Measurements from ENCODE around the gene BHLHE23. TPM values are rescaled to one million over a fixed set of nuclear protein-coding genes. Genes with fewer than 3 reads are reported as not detected.

The BHLHE23 gene
- polyA plus RNA-seq, 1 donor = not detected

DNA sequence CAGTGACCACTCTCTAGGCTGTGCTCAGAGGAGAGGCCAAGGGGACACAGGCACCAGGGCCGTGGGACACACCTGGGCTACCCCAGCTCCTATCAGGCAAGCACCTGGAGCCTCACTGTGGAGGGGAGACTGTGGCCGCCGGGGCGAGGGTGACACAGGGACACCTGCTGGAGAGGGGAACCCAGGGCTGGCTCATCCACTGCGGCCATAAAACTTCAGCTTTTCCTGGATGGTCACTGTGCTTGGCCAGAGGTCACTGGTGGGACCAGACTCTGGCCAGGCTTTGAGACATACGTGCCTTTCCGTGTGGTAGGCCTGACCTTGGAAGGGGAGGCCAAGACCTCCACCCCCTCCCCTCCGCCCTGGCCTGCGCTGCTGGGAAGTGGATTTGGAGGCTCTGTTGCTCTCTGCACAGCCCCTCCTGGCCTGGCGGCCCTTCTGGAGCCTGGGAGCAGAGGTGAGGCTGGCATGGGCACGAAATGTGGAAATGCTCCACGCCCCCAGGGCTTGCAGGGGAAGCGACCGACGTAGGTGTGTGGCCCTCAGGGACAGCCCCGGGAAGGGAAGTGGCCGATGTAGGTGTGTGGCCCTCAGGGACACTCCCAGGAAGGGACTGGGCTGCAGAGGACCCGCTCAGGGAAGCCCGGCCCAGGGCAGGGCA, 42.9 kb upstream of the BHLHE23 start:
- peaks cover 17% of the 10 kb centered on the region for H3K9me3 ChIP-seq (ENCODE audit: control insufficient read depth, low read depth, low read length)
- no peaks in the 10 kb centered on the region for H3K27me3 ChIP-seq (ENCODE audit: control insufficient read depth, insufficient read depth, low read length)
- no peak for DNase-seq
- H3K36me3 ChIP-seq (ENCODE audit: control insufficient read depth, insufficient read depth, low read length) = no peaks in the 10 kb centered on the region
- no CpG with 5 or more reads among the region's 19 CpGs for WGBS (ENCODE audit: insufficient coverage, low lambda C conversion rate)
- H3K27ac ChIP-seq (ENCODE audit: low read length) = no peak overlapping the region
- no peak overlapping the region for H3K4me3 ChIP-seq (ENCODE audit: low read length)
- H3K4me1 ChIP-seq (ENCODE audit: control insufficient read depth, insufficient read depth, low read length) = no peaks in the 10 kb centered on the region

DNA sequence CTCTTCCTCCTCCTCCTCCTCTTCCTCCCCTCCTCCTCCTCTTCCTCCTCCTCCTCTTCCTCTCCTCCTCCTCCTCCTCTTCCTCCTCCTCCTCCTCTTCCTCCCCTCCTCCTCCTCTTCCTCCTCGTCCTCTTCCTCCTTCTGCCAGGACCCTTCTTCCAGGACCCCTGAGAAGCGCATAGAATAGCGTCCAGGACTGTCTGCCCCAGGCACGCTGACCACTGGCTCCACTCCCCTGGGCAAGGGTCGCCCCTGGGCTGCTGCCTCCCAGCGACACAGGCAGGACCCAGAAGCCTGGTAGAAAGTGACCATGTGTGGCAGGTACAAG, 42.4 kb upstream of the BHLHE23 start:
- no CpG with 5 or more reads among the region's 6 CpGs for WGBS (ENCODE audit: insufficient coverage, low lambda C conversion rate)
- Histone ChIP-seq H3K4me1 (ENCODE audit: control insufficient read depth, insufficient read depth, low read length) (no peaks in the 10 kb centered on the region), H3K36me3 (ENCODE audit: control insufficient read depth, insufficient read depth, low read length) (no peaks in the 10 kb centered on the region), H3K9me3 (ENCODE audit: control insufficient read depth, low read depth, low read length) (peaks cover 17% of the 10 kb centered on the region), H3K27me3 (ENCODE audit: control insufficient read depth, insufficient read depth, low read length) (no peaks in the 10 kb centered on the region), H3K27ac (ENCODE audit: low read length) (no peak overlapping the region), H3K4me3 (ENCODE audit: low read length) (no peak overlapping the region)
- DNase-seq = no peak

DNA sequence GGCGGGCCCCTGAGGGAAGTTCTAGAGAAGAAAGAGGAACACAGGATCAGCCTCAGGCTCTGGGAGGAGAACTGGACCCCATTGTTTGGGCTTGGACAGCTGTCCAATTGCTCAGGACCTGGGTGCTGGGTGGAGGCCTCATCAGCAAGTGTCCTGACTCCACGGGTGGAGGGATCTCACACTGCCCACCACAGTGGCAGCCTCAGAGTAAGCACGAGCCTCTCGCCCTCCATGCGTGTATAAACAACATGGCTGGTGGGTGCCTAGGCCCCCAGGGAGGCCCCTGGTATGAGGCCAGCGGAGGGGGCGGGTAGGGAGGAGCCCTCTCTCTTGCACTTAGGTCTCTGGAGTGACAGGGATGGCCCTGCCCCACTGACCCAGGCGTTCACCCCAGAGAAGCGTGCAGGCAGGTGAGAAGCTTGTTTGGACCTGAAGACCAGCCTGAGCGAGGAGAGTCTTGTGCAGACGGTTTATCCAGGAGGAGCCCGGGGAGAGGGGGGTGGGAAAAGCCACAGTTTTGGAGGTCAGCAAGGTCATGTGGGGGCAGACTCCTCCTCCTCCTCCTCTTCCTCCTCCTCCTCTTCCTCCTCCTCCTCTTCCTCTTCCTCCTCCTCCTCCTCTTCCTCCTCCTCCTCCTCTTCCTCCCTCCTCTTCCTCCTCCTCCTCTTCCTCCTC, 41.9 kb upstream of the BHLHE23 start:
- H3K4me3 ChIP-seq (ENCODE audit: low read length) = no peak overlapping the region
- peaks cover 17% of the 10 kb centered on the region for H3K9me3 ChIP-seq (ENCODE audit: control insufficient read depth, low read depth, low read length)
- H3K4me1 ChIP-seq (ENCODE audit: control insufficient read depth, insufficient read depth, low read length) = no peaks in the 10 kb centered on the region
- no peak overlapping the region for H3K27ac ChIP-seq (ENCODE audit: low read length)
- H3K27me3 ChIP-seq (ENCODE audit: control insufficient read depth, insufficient read depth, low read length) = no peaks in the 10 kb centered on the region
- no CpG with 5 or more reads among the region's 12 CpGs for WGBS (ENCODE audit: insufficient coverage, low lambda C conversion rate)
- no peaks in the 10 kb centered on the region for H3K36me3 ChIP-seq (ENCODE audit: control insufficient read depth, insufficient read depth, low read length)
- DNase-seq = no peak

DNA sequence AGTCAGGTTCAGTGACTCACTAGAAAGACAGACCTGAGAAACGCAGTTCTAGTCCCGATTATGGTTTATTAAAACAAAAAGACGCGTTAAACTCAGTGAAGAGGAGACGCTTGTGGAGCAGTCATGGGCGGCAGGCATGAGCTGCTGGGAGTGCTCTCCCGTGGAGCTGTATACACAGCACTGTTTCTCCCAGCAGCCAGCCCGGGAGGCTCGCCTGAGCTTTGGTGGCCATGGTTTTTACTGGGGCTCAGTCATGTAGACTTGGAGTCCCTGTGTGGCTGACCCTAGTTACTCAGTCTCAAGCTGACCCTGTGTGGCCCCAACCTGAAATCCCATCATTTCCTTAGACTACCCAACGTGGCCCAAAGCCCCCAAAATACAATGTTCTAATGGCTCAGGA, 41.2 kb upstream of the BHLHE23 start:
- Histone ChIP-seq H3K4me1 (ENCODE audit: control insufficient read depth, insufficient read depth, low read length) (no peaks in the 10 kb centered on the region), H3K4me3 (ENCODE audit: low read length) (no peak overlapping the region), H3K36me3 (ENCODE audit: control insufficient read depth, insufficient read depth, low read length) (no peaks in the 10 kb centered on the region), H3K27ac (ENCODE audit: low read length) (no peak overlapping the region), H3K9me3 (ENCODE audit: control insufficient read depth, low read depth, low read length) (peaks cover 17% of the 10 kb centered on the region), H3K27me3 (ENCODE audit: control insufficient read depth, insufficient read depth, low read length) (no peaks in the 10 kb centered on the region)
- WGBS (ENCODE audit: insufficient coverage, low lambda C conversion rate) = no CpG with 5 or more reads among the region's 10 CpGs
- DNase-seq = no peak

DNA sequence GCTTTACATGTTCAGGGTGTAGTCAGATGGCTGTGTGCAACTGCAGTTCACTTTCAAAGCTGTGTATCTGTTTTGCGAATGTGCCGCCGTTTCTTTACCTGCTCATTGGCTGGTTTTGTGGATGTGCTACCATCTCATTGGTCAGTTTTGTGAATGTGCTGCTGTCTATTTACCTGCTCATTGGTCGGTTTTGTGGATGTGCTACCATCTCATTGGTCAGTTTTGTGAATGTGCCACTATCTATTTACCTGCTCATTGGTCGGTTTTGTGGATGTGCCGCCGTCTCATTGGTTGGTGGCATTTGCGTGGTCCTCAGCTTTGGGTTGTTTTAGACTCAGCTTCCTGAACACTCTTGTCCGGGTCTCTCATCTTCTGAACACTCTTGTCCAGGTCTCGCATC, 40.5 kb upstream of the BHLHE23 start:
- H3K27ac ChIP-seq (ENCODE audit: low read length) = no peak overlapping the region
- no peaks in the 10 kb centered on the region for H3K4me1 ChIP-seq (ENCODE audit: control insufficient read depth, insufficient read depth, low read length)
- peaks cover 17% of the 10 kb centered on the region for H3K9me3 ChIP-seq (ENCODE audit: control insufficient read depth, low read depth, low read length)
- H3K36me3 ChIP-seq (ENCODE audit: control insufficient read depth, insufficient read depth, low read length) = no peaks in the 10 kb centered on the region
- DNase-seq = no peak
- WGBS (ENCODE audit: insufficient coverage, low lambda C conversion rate) = 100% methylated on average over 1 of the region's 10 CpGs
- H3K4me3 ChIP-seq (ENCODE audit: low read length) = no peak overlapping the region
- H3K27me3 ChIP-seq (ENCODE audit: control insufficient read depth, insufficient read depth, low read length) = no peaks in the 10 kb centered on the region

DNA sequence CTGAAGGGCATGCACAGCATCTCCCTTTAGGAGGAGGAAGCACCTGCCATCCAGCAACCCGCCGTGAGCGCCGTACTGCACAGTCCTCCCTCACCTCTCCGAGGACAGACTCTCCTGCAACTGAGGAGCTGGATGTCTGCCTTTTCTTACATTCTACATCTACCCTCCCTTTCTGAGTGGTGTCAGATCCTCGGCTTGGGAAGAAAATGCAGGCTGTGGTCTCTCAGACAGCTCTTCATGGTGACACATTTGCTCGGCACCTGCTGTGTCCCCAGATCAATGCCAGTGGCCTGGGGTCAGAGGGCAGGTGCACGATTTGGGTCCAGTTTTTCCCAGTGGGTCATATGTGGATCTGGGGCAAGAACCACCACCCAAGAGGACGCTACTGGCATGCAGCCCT, 40.1 kb upstream of the BHLHE23 start:
- H3K27ac ChIP-seq (ENCODE audit: low read length) = no peak overlapping the region
- H3K4me1 ChIP-seq (ENCODE audit: control insufficient read depth, insufficient read depth, low read length) = no peaks in the 10 kb centered on the region
- H3K27me3 ChIP-seq (ENCODE audit: control insufficient read depth, insufficient read depth, low read length) = no peaks in the 10 kb centered on the region
- H3K9me3 ChIP-seq (ENCODE audit: control insufficient read depth, low read depth, low read length) = peaks cover 17% of the 10 kb centered on the region
- no peak overlapping the region for H3K4me3 ChIP-seq (ENCODE audit: low read length)
- no peak for DNase-seq
- WGBS (ENCODE audit: insufficient coverage, low lambda C conversion rate) = no CpG with 5 or more reads among the region's 9 CpGs
- no peaks in the 10 kb centered on the region for H3K36me3 ChIP-seq (ENCODE audit: control insufficient read depth, insufficient read depth, low read length)

DNA sequence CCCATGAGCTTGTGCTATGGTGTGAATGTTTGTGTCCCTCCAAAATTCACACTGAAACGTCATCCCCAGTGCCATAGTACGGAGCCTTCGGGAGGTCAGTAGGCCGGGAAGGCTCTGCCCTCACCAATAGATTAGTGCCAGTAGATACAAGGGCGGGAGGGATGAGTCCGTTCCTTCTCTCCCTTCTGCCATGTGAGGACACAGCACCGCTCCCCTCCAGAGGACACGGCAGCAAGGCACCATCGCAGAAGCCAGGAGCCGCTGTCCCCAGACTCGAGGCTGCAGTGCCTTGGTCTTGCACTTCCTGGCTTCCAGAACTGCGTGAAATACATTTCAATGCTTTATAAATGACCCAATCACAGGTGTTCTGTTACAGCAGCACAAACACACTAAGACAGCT, 39.2 kb upstream of the BHLHE23 start:
- DNase-seq = no peak
- no peaks in the 10 kb centered on the region for H3K27me3 ChIP-seq (ENCODE audit: control insufficient read depth, insufficient read depth, low read length)
- no peak overlapping the region for H3K27ac ChIP-seq (ENCODE audit: low read length)
- no peaks in the 10 kb centered on the region for H3K36me3 ChIP-seq (ENCODE audit: control insufficient read depth, insufficient read depth, low read length)
- no peaks in the 10 kb centered on the region for H3K4me1 ChIP-seq (ENCODE audit: control insufficient read depth, insufficient read depth, low read length)
- H3K9me3 ChIP-seq (ENCODE audit: control insufficient read depth, low read depth, low read length) = peaks cover 17% of the 10 kb centered on the region
- no peak overlapping the region for H3K4me3 ChIP-seq (ENCODE audit: low read length)
- no CpG with 5 or more reads among the region's 12 CpGs for WGBS (ENCODE audit: insufficient coverage, low lambda C conversion rate)

DNA sequence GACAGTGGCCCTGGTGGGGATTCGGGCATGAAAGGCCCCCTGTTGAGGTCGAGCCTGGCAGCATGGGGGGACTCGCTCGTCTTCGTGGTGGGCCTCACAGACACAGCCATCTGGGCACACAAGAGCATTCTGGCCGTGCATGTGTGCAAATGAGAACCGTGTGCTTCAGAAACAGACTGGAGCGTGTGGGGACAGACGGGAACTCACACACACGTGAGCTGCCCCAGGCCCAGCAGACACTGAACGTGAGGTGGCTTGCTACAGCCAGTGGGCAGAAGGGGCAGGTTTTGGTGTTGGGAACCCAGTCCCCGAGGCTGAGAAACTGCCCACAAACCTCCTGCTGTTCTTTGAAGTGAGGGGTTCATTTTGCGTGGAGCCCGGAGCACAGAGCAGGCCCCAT, 38.6 kb upstream of the BHLHE23 start:
- no peaks in the 10 kb centered on the region for H3K27me3 ChIP-seq (ENCODE audit: control insufficient read depth, insufficient read depth, low read length)

DNA sequence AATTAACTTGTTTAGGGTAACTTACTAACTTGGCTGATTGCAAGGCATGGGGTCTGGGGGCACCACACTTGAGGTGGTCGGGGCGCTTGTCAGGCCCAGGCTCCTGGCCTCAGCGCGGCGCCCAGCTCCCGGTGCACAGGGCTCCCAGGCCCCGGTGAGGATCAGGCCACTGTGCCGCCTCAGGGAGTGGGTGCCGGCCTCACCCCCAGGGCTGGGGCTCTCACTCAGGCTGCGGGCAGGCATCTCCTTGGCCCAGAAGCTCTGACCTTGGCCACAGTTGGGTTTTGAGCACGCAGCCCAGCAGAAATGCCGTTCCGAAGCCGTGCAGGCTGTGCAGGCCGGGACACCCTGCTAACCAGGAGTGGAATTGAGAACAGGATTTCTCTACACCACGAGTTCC, 37.8 kb upstream of the BHLHE23 start:
- Histone ChIP-seq H3K27ac (ENCODE audit: low read length) (no peak overlapping the region), H3K36me3 (ENCODE audit: control insufficient read depth, insufficient read depth, low read length) (no peaks in the 10 kb centered on the region), H3K4me3 (ENCODE audit: low read length) (no peak overlapping the region), H3K27me3 (ENCODE audit: control insufficient read depth, insufficient read depth, low read length) (no peaks in the 10 kb centered on the region), H3K4me1 (ENCODE audit: control insufficient read depth, insufficient read depth, low read length) (no peaks in the 10 kb centered on the region), H3K9me3 (ENCODE audit: control insufficient read depth, low read depth, low read length) (peaks cover 7% of the 10 kb centered on the region)
- DNase-seq = no peak
- WGBS (ENCODE audit: insufficient coverage, low lambda C conversion rate) = no CpG with 5 or more reads among the region's 16 CpGs

More for the DNA sequence above, 38.6 kb upstream of the BHLHE23 start:
- Histone ChIP-seq H3K9me3 (ENCODE audit: control insufficient read depth, low read depth, low read length) (peaks cover 15% of the 10 kb centered on the region), H3K4me1 (ENCODE audit: control insufficient read depth, insufficient read depth, low read length) (no peaks in the 10 kb centered on the region), H3K27ac (ENCODE audit: low read length) (no peak overlapping the region), H3K4me3 (ENCODE audit: low read length) (no peak overlapping the region), H3K36me3 (ENCODE audit: control insufficient read depth, insufficient read depth, low read length) (no peaks in the 10 kb centered on the region)
- 93% methylated on average over 3 of the region's 14 CpGs for WGBS (ENCODE audit: insufficient coverage, low lambda C conversion rate)
- DNase-seq = no peak

DNA sequence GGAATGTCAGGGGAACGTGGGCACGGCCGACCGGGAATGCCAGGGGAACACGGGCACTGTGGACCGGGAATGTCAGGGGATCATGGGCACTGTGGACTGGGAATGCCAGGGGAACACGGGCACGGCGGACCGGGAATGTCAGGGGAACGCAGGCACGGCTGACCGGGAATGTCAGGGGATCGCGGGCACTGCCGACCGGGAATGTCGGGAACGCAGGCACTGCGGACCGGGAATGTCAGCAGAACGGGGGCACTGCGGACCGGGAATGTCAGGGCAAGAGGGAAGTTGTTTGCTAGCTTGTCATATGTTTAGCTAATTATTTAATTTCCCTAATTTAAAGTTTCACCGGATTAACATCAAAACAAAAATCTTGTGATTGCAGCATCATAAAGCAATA, 37.4 kb upstream of the BHLHE23 start:
- Histone ChIP-seq H3K9me3 (ENCODE audit: control insufficient read depth, low read depth, low read length) (peaks cover 5% of the 10 kb centered on the region), H3K27me3 (ENCODE audit: control insufficient read depth, insufficient read depth, low read length) (no peaks in the 10 kb centered on the region), H3K4me3 (ENCODE audit: low read length) (no peak overlapping the region), H3K4me1 (ENCODE audit: control insufficient read depth, insufficient read depth, low read length) (no peaks in the 10 kb centered on the region), H3K27ac (ENCODE audit: low read length) (no peak overlapping the region), H3K36me3 (ENCODE audit: control insufficient read depth, insufficient read depth, low read length) (no peaks in the 10 kb centered on the region)
- DNase-seq = no peak
- whole genome bisulfite sequencing (ENCODE audit: insufficient coverage, low lambda C conversion rate) = 86% methylated on average over 1 of the region's 25 CpGs

Data from large intestine (tissue), 3 donors.